Kidney (tissue), 14 donors: ENCODE measurements around the gene GRIP2. TPM values are rescaled to one million over a fixed set of nuclear protein-coding genes. Genes with fewer than 3 reads are reported as not detected.

Experiments
- DNase-seq, 5 donors: peaks; one replicate each; pipeline ENCODE4 v3.0.0-alpha.2; 2013 to 2020
- FAIRE-seq: peaks from 2 replicates; lab custom pipeline; 2012; peaks lifted over from hg19 to GRCh38; lab: Jason Lieb, UNC
- H3K27ac ChIP-seq, 2 donors: one replicate each; pipeline ENCODE4 v1.7.0; 2013; ENCODE audit warnings: low read depth in 2 of 2, low read length in 2 of 2, inconsistent platforms in 1 of 2
- H3K27me3 ChIP-seq: one replicate; pipeline ENCODE4 v1.7.1; 2013; ENCODE audit warnings: low read length, inconsistent platforms; ENCODE audit not compliant: control insufficient read depth, insufficient read depth
- H3K36me3 ChIP-seq, 3 donors: one replicate each; pipeline versions ENCODE4 v1.7.0 to v1.7.1; 2013; ENCODE audit warnings: low read length in 3 of 3, control low read depth in 1 of 3, inconsistent platforms in 1 of 3; ENCODE audit not compliant: insufficient read depth in 3 of 3, control insufficient read depth in 2 of 3
- H3K4me1 ChIP-seq, 3 donors: one replicate each; pipeline versions ENCODE4 v1.7.0 to v1.7.1; 2013; ENCODE audit warnings: low read length in 3 of 3, inconsistent platforms in 1 of 3, low read depth in 1 of 3; ENCODE audit not compliant: control insufficient read depth in 2 of 3, insufficient read depth in 2 of 3
- H3K4me3 ChIP-seq, 3 donors: one replicate each; pipeline versions ENCODE4 v1.7.0 to v1.8.1; 2013; ENCODE audit warnings: low read length in 3 of 3, control low read depth in 1 of 3, inconsistent platforms in 1 of 3
- H3K9ac ChIP-seq, 3 donors: one replicate each; pipeline versions ENCODE4 v1.7.0 to v1.7.1; 2013; ENCODE audit warnings: low read length in 3 of 3, control low read depth in 1 of 3, inconsistent platforms in 1 of 3
- H3K9me3 ChIP-seq, 3 donors: one replicate each; pipeline versions ENCODE4 v1.7.0 to v1.7.1; 2013; ENCODE audit warnings: low read length in 3 of 3, control low read depth in 1 of 3, inconsistent platforms in 1 of 3; ENCODE audit not compliant: control insufficient read depth in 2 of 3, insufficient read depth in 1 of 3
- intact Hi-C: fragments of 100-400 bp; cut with DNase I; formaldehyde crosslinking; loops from one replicate; pipeline ENCODE4 v1.11.1; 2022
- polyA plus RNA-seq: library from polyadenylated mRNA; stranded (reverse); fragments of 350-450 nt; fragmentation: Illumina TruSeq; extraction: RNeasy Lipid Tissue Mini Kit (QIAGEN cat#74804); gene quantifications from one replicate; pipeline ENCODE4 v1.2.3, GENCODE V29; 2014; ENCODE audit warnings: low read depth, low replicate concordance; ENCODE audit not compliant: insufficient read depth
- total RNA-seq: library from RNA; stranded (reverse); fragmentation: NEBNext Ultra II Directional; extraction: Animal tissue kit (Norgen Biotek cat#: 25700); gene quantifications from one replicate; pipeline ENCODE4 v1.2.1, GENCODE V29; 2021
- TF ChIP-seq, protein P1 (sequence below): IDR thresholded peaks from 3 replicates; pipeline ENCODE4 v1.5.1; 2012; ENCODE audit warnings: mild to moderate bottlenecking, moderate library complexity, borderline replicate concordance; ENCODE audit not compliant: insufficient read depth; ENCODE audit errors: extremely low read depth
- donor health status: control.
- donor health status: control.
- donor health status: control.
- donor health status: control.
- donor health status: control.
- donor health status: DM: yes; HTN: yes; CAD: no.
- donor health status: Normal renal cell carcinoma (clear cell type).

Gene GRIP2
- total and polyA plus RNA-seq, 2 donors from 2014 or later = 3.0 to 3.2 TPM

DNA sequence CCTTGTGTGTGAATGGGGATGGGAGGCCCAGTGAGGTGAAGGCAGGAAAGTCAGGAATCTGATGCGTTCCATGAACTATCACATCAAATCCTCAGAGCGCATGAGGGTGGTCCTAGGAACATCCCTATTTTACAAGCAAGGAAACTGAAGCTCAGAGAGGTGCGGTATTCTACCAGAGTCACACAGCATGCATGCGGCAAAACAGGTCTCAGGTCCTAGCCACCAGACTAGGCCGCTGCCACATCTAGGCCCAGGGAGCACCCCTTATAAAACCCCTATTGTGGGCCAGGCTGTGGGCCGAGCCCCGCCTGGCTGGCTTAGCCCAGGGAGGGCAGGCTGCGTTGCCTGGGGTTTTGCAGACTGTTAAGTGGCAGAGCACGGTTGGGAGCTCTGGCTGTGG lies 17.9 kb upstream of the GRIP2 start:
- DNase-seq = no peak
- no peak for FAIRE-seq

DNA sequence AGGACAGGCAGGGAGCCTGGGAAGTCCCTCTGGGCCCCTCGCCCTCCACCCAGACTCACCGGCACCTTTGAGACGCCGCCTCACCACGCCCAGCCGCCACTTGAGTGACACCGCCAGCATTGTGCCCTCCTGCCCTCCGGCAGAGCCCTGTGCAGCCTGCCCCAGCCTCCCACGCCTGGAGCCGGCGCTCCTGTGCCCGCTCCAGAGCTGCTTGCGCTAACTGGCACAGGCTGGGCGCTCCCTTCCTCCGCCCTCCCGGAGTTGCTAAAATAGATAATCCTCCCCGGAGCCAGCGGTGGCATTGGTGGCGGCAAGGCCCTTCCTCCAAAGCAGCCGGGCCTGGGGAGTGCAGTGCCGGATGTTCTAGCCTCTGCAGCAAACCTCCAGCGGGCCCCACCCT lies 15.7 kb upstream of the GRIP2 start:
- intact Hi-C loops = no loop called here
- TF ChIP-seq, protein P1, sequence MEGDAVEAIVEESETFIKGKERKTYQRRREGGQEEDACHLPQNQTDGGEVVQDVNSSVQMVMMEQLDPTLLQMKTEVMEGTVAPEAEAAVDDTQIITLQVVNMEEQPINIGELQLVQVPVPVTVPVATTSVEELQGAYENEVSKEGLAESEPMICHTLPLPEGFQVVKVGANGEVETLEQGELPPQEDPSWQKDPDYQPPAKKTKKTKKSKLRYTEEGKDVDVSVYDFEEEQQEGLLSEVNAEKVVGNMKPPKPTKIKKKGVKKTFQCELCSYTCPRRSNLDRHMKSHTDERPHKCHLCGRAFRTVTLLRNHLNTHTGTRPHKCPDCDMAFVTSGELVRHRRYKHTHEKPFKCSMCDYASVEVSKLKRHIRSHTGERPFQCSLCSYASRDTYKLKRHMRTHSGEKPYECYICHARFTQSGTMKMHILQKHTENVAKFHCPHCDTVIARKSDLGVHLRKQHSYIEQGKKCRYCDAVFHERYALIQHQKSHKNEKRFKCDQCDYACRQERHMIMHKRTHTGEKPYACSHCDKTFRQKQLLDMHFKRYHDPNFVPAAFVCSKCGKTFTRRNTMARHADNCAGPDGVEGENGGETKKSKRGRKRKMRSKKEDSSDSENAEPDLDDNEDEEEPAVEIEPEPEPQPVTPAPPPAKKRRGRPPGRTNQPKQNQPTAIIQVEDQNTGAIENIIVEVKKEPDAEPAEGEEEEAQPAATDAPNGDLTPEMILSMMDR = no peak
- DNase-seq (peak in 4 of 5 donors; percentile 61 to 72 (median 66)), FAIRE-seq (no peak)
- no peaks in the 10 kb centered on the region for H3K36me3 ChIP-seq
- no peak overlapping the region for H3K27ac ChIP-seq
- no peaks in the 10 kb centered on the region for H3K9me3 ChIP-seq
- H3K9ac ChIP-seq = no peak overlapping the region
- no peaks in the 10 kb centered on the region for H3K27me3 ChIP-seq
- H3K4me1 ChIP-seq = peaks cover 0 to 3% (median 0%) of the 10 kb centered on the region in 3 donors
- H3K4me3 ChIP-seq = no peak overlapping the region

More for the DNA sequence above, 17.9 kb upstream of the GRIP2 start:
- H3K27me3 ChIP-seq = no peaks in the 10 kb centered on the region
- peaks cover 0 to 3% (median 0%) of the 10 kb centered on the region in 3 donors for H3K4me1 ChIP-seq
- intact Hi-C loops = no loop called here
- H3K27ac ChIP-seq = no peak overlapping the region
- TF ChIP-seq, protein P1 = no peak
- no peaks in the 10 kb centered on the region for H3K36me3 ChIP-seq
- H3K9ac ChIP-seq = no peak overlapping the region
- H3K9me3 ChIP-seq = no peaks in the 10 kb centered on the region
- no peak overlapping the region for H3K4me3 ChIP-seq

DNA sequence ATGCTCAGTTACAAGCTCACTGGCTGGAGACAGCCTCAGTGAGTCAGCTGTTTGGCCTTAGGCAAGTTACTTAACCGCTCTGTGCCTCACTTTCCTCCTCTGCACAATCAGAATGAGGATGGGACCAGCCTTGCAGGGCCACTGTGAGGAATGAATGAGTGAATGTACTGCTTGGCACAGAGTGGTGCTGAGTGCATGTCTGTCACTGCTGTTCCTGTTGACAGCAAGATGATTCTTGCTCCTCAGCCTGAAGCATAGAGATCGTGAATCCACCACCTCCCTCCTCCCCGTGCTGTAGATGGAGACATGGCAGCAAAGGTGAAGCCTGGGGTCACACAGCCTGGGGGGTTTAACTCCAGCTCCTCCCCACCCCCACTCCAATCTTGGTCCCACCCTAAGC lies 14.6 kb upstream of the GRIP2 start:
- Histone ChIP-seq H3K9me3 (no peaks in the 10 kb centered on the region), H3K4me3 (no peak overlapping the region), H3K27me3 (no peaks in the 10 kb centered on the region), H3K9ac (no peak overlapping the region), H3K4me1 (peaks cover 0 to 3% (median 0%) of the 10 kb centered on the region in 3 donors), H3K27ac (no peak overlapping the region), H3K36me3 (no peaks in the 10 kb centered on the region)
- TF ChIP-seq, protein P1 = no peak
- intact Hi-C loops = no loop called here
- no peak for FAIRE-seq
- no peak for DNase-seq

DNA sequence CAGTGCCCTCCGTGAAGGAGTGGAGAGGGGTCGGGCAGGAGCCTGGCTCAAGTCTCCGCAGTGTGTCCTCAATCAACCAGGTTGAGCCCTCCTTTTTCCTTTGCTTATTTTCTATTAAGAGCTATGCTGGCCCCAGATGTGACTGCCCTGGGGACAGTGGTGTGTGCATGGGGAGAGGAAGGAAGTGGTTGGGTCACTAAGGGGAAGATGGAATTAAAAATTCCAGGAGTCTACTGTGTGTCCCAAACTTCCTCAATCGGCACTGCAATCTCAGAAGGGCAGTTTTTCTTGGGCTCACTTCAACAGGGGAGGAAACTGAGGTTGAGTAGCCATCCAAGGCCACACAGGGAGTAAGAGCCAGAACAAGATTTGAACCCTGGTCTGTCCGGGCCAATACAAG lies 13.7 kb upstream of the GRIP2 start:
- no peak overlapping the region for H3K9ac ChIP-seq
- no peak overlapping the region for H3K4me3 ChIP-seq
- H3K9me3 ChIP-seq = no peaks in the 10 kb centered on the region
- TF ChIP-seq, protein P1 = no peak
- DNase-seq = peak in 1 of 5 donors; percentile 32
- intact Hi-C loops = no loop called here
- no peak overlapping the region for H3K27ac ChIP-seq
- FAIRE-seq = no peak
- H3K36me3 ChIP-seq = no peaks in the 10 kb centered on the region
- no peaks in the 10 kb centered on the region for H3K27me3 ChIP-seq
- H3K4me1 ChIP-seq = peaks cover 0 to 3% (median 0%) of the 10 kb centered on the region in 3 donors
